K562 (cell line): ENCODE results near the gene EPC2.

Source experiments
- POLR2A ChIP-seq: fragments of 450-650 bp; conservative IDR thresholded peaks from 2 replicates; pipeline ENCODE4 v1.6.1; 2016
- TAF1 ChIP-seq: IDR thresholded peaks from 2 replicates; pipeline ENCODE4 v1.6.1; 2011; ENCODE audit warnings: mild to moderate bottlenecking, low read length, moderate library complexity; ENCODE audit not compliant: insufficient read depth, control insufficient read depth, severe bottlenecking; ENCODE audit errors: extremely low read depth
- TEAD4 ChIP-seq, 2 experiments: sonication (generic) in 1 of 2; formaldehyde crosslinking in 1 of 2; IDR thresholded peaks; 2 replicates each; pipeline versions ENCODE4 v1.6.1 to v1.8.0; 2012 to 2022; ENCODE audit warnings: borderline replicate concordance in 1 of 2, inconsistent platforms in 1 of 2, low read length in 1 of 2, mild to moderate bottlenecking in 1 of 2, missing genetic modification reagents in 1 of 2
- ZBTB7A ChIP-seq: IDR thresholded peaks from 2 replicates; pipeline ENCODE4 v1.6.1; 2011; ENCODE audit warnings: low read depth, mild to moderate bottlenecking, low read length, moderate library complexity, borderline replicate concordance; ENCODE audit not compliant: control insufficient read depth
- TF ChIP-seq, protein P1 (sequence below): fragments of 250-450 bp; sonication (Bioruptor Pico); IDR thresholded peaks from 2 replicates; pipeline ENCODE4 v1.4.0; 2020; ENCODE audit warnings: mild to moderate bottlenecking, moderate library complexity

DNA sequence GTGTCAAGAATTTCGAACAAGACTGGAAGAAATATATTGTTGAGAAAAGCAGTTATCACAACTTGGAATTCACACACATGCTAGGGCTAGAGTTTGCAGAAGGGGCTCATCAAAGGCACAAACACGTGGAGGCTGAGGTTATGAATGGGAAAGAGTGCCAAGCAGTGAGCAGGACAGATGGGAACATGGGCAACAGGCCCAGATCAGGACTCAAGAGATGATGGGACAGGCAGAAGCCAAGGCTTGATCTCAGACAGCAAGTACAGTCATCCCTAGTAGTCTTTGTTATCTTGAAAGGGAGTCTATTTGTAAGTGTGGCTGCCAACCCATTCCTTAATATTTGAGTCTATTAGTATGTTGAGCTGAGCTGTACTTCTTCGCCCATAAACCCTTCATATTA lies 22.2 kb upstream of the EPC2 start:
- TF ChIP-seq ZBTB7A (no peak), TEAD4 (IDR thresholded peaks at IDR 0.05; ENCODE audit: low read length) (no peak), TEAD4 (CRISPR knock-in tag; IDR thresholded peaks at IDR 0.05; ENCODE audit: borderline replicate concordance) (no peak), TAF1 (no peak), POLR2A (no peak)
- TF ChIP-seq, protein P1, sequence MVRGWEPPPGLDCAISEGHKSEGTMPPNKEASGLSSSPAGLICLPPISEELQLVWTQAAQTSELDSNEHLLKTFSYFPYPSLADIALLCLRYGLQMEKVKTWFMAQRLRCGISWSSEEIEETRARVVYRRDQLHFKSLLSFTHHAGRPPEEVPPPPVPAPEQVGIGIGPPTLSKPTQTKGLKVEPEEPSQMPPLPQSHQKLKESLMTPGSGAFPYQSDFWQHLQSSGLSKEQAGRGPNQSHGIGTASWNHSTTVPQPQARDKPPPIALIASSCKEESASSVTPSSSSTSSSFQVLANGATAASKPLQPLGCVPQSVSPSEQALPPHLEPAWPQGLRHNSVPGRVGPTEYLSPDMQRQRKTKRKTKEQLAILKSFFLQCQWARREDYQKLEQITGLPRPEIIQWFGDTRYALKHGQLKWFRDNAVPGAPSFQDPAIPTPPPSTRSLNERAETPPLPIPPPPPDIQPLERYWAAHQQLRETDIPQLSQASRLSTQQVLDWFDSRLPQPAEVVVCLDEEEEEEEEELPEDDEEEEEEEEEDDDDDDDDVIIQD (CRISPR knock-in tag) = no peak
